ENCODE measurements around the gene SSTR1.
A peak's percentile ranks its signal among the peaks of the same experiment; 100 is the strongest.

SSTR1 gene

GRCh38 chr14:38254571-38255407 lies 47.1 kb downstream of the SSTR1 start:
- peak overlapping the region; percentile 90 for H2BK15ac ChIP-seq (ENCODE audit: low read depth, poor library complexity, severe bottlenecking)
- no peak overlapping the region for H2BK5ac ChIP-seq (ENCODE audit: low read depth, low read length, poor library complexity, severe bottlenecking)
- H3K9ac ChIP-seq (ENCODE audit: low read length), result no peak overlapping the region
- DNase-seq, result no peak
- H3K36me3 ChIP-seq (ENCODE audit: control insufficient read depth in 1 of 2, insufficient read depth in 2 of 2, low read depth in 1 of 2, low read length in 2 of 2), result no peaks in the 10 kb centered on the region
- H3K23ac ChIP-seq (ENCODE audit: low read length in 2 of 2), result peak overlapping the region in 1 of 2 experiments; percentile 43
- peak overlapping the region; percentile 38 to 40 for H2BK12ac ChIP-seq (ENCODE audit: low read length in 2 of 2)
- WGBS, result 21% methylated on average over 44 of the region's 44 CpGs
- H3K14ac ChIP-seq (ENCODE audit: low read length in 2 of 2), result no peak overlapping the region
- H2AK5ac ChIP-seq (ENCODE audit: low read length, severe bottlenecking), result no peak overlapping the region
- H3K4me2 ChIP-seq (ENCODE audit: low read length, poor library complexity, severe bottlenecking), result peak overlapping the region; percentile 76
- H2BK120ac ChIP-seq (ENCODE audit: low read depth, low read length), result peak overlapping the region; percentile 82
- H3K27me3 ChIP-seq (ENCODE audit: control insufficient read depth in 1 of 2, insufficient read depth in 1 of 2, low read length in 2 of 2), result peaks cover 14 to 21% of the 10 kb centered on the region in 2 experiments
- H4K91ac ChIP-seq (ENCODE audit: low read length), result peak overlapping the region; percentile 100
- H3K9me3 ChIP-seq (ENCODE audit: control insufficient read depth, low read length), result no peaks in the 10 kb centered on the region
- peak overlapping the region; percentile 98 for H4K8ac ChIP-seq (ENCODE audit: low read length)
- H3K4ac ChIP-seq (ENCODE audit: low read depth in 1 of 2, low read length in 2 of 2), result peak overlapping the region; percentile 20 to 71
- H3K4me3 ChIP-seq (ENCODE audit: insufficient read depth in 1 of 2, low read depth in 1 of 2, low read length in 2 of 2), result peak overlapping the region in 1 of 2 experiments; percentile 67
- H3K27ac ChIP-seq (ENCODE audit: low read length, poor library complexity, severe bottlenecking), result no peak overlapping the region
- H2AFZ ChIP-seq (ENCODE audit: low read depth, low read length), result no peak overlapping the region
- H3K18ac ChIP-seq (ENCODE audit: low read depth in 1 of 2, low read length in 2 of 2), result peak overlapping the region; percentile 69 to 96
- H3K4me1 ChIP-seq (ENCODE audit: control insufficient read depth, insufficient read depth, low read depth, low read length), result peaks cover 13% of the 10 kb centered on the region
- no peaks in the 10 kb centered on the region for H3K79me1 ChIP-seq (replicated peaks; ENCODE audit: low read length, poor library complexity, severe bottlenecking)

- Histone ChIP-seq H3K14ac (ENCODE audit: low read length in 2 of 2) (peak overlapping the region in 1 of 2 experiments; percentile 1), H2BK15ac (ENCODE audit: low read depth, poor library complexity, severe bottlenecking) (no peak overlapping the region), H2BK120ac (ENCODE audit: low read depth, low read length) (peak overlapping the region; percentile 82), H4K8ac (ENCODE audit: low read length) (peak overlapping the region; percentile 98), H3K4me2 (ENCODE audit: low read length, poor library complexity, severe bottlenecking) (peak overlapping the region; percentile 76), H3K4me3 (ENCODE audit: insufficient read depth in 1 of 2, low read depth in 1 of 2, low read length in 2 of 2) (peak overlapping the region; percentile 40 to 67), H2AK5ac (ENCODE audit: low read length, severe bottlenecking) (no peak overlapping the region), H3K23ac (ENCODE audit: low read length in 2 of 2) (peak overlapping the region in 1 of 2 experiments; percentile 1), H2BK12ac (ENCODE audit: low read length in 2 of 2) (peak overlapping the region in 1 of 2 experiments; percentile 92), H2BK5ac (ENCODE audit: low read depth, low read length, poor library complexity, severe bottlenecking) (no peak overlapping the region), H3K79me1 (replicated peaks; ENCODE audit: low read length, poor library complexity, severe bottlenecking) (no peaks in the 10 kb centered on the region), H2AFZ (ENCODE audit: low read depth, low read length) (peak overlapping the region; percentile 83), H3K27me3 (ENCODE audit: control insufficient read depth in 1 of 2, insufficient read depth in 1 of 2, low read length in 2 of 2) (peaks cover 14 to 21% of the 10 kb centered on the region in 2 experiments), H3K36me3 (ENCODE audit: control insufficient read depth in 1 of 2, insufficient read depth in 2 of 2, low read depth in 1 of 2, low read length in 2 of 2) (no peaks in the 10 kb centered on the region), H3K18ac (ENCODE audit: low read depth in 1 of 2, low read length in 2 of 2) (peak overlapping the region; percentile 93 to 96), H4K91ac (ENCODE audit: low read length) (peak overlapping the region; percentile 100), H3K9ac (ENCODE audit: low read length) (no peak overlapping the region), H3K4me1 (ENCODE audit: control insufficient read depth, insufficient read depth, low read depth, low read length) (peaks cover 13% of the 10 kb centered on the region), H3K9me3 (ENCODE audit: control insufficient read depth, low read length) (no peaks in the 10 kb centered on the region), H3K27ac (ENCODE audit: low read length, poor library complexity, severe bottlenecking) (no peak overlapping the region), H3K4ac (ENCODE audit: low read depth in 1 of 2, low read length in 2 of 2) (peak overlapping the region; percentile 2 to 79)
- peak; percentile 49 for DNase-seq
- whole genome bisulfite sequencing, result 7% methylated on average over 29 of the region's 29 CpGs
Measured at GRCh38 chr14:38255408-38255672, 47.6 kb downstream of the SSTR1 start.

DNA sequence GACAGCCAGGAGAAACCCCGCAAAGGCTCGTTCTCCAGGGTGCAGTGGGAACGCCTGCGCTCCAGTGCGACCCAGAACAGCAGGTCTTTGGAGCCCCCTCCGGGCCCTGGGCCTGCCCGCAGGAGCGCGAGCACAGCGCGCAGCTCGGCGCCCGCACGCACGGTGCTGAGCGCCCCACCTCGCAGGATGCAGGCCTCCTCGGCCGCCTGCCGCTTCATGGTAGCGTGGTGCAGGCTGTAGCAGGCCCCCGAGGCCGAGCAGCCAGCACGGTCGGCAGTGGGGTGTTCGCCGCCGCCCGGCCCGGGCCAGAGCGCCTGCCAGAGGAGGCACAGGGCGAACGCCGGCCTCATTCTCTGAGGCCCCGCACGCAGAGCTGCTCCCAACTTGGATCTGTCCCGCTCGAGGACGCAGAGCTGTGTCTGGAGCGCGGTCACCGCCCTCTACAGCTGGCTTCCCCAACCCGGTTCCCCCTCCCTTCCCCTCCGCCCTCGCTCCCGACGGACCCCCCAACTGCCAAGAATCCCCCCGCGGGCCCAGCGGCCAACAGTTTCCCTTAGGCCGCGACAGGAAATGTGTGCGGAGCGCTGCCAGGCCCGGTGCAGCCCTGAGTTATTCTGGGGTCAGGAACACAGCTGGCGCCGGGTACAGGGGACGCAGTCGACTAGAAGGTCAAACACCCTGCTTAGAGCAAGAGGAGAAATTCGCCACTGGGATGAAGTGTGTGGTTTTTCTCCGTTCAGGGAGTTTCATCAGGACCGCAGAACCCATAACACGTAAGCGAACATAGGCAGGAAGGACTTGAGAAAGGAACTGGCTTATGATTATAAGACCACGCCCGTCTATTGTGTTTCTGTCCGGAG lies 48.2 kb downstream of the SSTR1 start, which contains the start of gene CLEC14A:
Gene CLEC14A, minus strand, starts transcription at position 421 of the 860 bp plus-strand sequence. Its CDS starts 71 bp downstream, at position 350.
- no peak within 1 kb of the TSS for H2AK5ac ChIP-seq (ENCODE audit: low read length, severe bottlenecking)
- peak within 1 kb of the TSS; percentile 20 to 79 for H3K4ac ChIP-seq (ENCODE audit: low read depth in 1 of 2, low read length in 2 of 2)
- peak within 1 kb of the TSS; percentile 33 for H3K9ac ChIP-seq (ENCODE audit: low read length)
- no peaks in the 10 kb centered on the region for H3K9me3 ChIP-seq (ENCODE audit: control insufficient read depth, low read length)
- peak within 1 kb of the TSS; percentile 76 for H3K4me2 ChIP-seq (ENCODE audit: low read length, poor library complexity, severe bottlenecking)
- H3K36me3 ChIP-seq (ENCODE audit: control insufficient read depth in 1 of 2, insufficient read depth in 2 of 2, low read depth in 1 of 2, low read length in 2 of 2), result no peaks in the 10 kb centered on the region
- peaks cover 13% of the 10 kb centered on the region for H3K4me1 ChIP-seq (ENCODE audit: control insufficient read depth, insufficient read depth, low read depth, low read length)
- peak within 1 kb of the TSS in 1 of 2 experiments; percentile 93 for H3K14ac ChIP-seq (ENCODE audit: low read length in 2 of 2)
- H2BK15ac ChIP-seq (ENCODE audit: low read depth, poor library complexity, severe bottlenecking), result peak within 1 kb of the TSS; percentile 90
- H3K79me1 ChIP-seq (replicated peaks; ENCODE audit: low read length, poor library complexity, severe bottlenecking), result no peaks in the 10 kb centered on the region
- peaks cover 14 to 21% of the 10 kb centered on the region in 2 experiments for H3K27me3 ChIP-seq (ENCODE audit: control insufficient read depth in 1 of 2, insufficient read depth in 1 of 2, low read length in 2 of 2)
- peak within 1 kb of the TSS; percentile 40 to 67 for H3K4me3 ChIP-seq (ENCODE audit: insufficient read depth in 1 of 2, low read depth in 1 of 2, low read length in 2 of 2)
- 19% methylated on average over 66 of the region's 68 CpGs for WGBS
- peak; percentile 86 for DNase-seq
- peak within 1 kb of the TSS; percentile 38 to 92 for H2BK12ac ChIP-seq (ENCODE audit: low read length in 2 of 2)
- H2AFZ ChIP-seq (ENCODE audit: low read depth, low read length), result peak within 1 kb of the TSS; percentile 83
- peak within 1 kb of the TSS; percentile 93 to 96 for H3K18ac ChIP-seq (ENCODE audit: low read depth in 1 of 2, low read length in 2 of 2)
- peak within 1 kb of the TSS; percentile 98 for H4K8ac ChIP-seq (ENCODE audit: low read length)
- H2BK120ac ChIP-seq (ENCODE audit: low read depth, low read length), result peak within 1 kb of the TSS; percentile 82
- H3K23ac ChIP-seq (ENCODE audit: low read length in 2 of 2), result peak within 1 kb of the TSS; percentile 2 to 73
- H4K91ac ChIP-seq (ENCODE audit: low read length), result peak within 1 kb of the TSS; percentile 100
- H3K27ac ChIP-seq (ENCODE audit: low read length, poor library complexity, severe bottlenecking), result no peak within 1 kb of the TSS
- no peak within 1 kb of the TSS for H2BK5ac ChIP-seq (ENCODE audit: low read depth, low read length, poor library complexity, severe bottlenecking)

GRCh38 chr14:38256533-38256840 lies 48.8 kb downstream of the SSTR1 start:
- peaks cover 13% of the 10 kb centered on the region for H3K4me1 ChIP-seq (ENCODE audit: control insufficient read depth, insufficient read depth, low read depth, low read length)
- H3K4ac ChIP-seq (ENCODE audit: low read depth in 1 of 2, low read length in 2 of 2), result no peak overlapping the region
- H3K27ac ChIP-seq (ENCODE audit: low read length, poor library complexity, severe bottlenecking), result no peak overlapping the region
- no peak overlapping the region for H4K8ac ChIP-seq (ENCODE audit: low read length)
- peak overlapping the region in 1 of 2 experiments; percentile 41 for H3K18ac ChIP-seq (ENCODE audit: low read depth in 1 of 2, low read length in 2 of 2)
- H3K9ac ChIP-seq (ENCODE audit: low read length), result peak overlapping the region; percentile 33
- no peaks in the 10 kb centered on the region for H3K79me1 ChIP-seq (replicated peaks; ENCODE audit: low read length, poor library complexity, severe bottlenecking)
- H2BK120ac ChIP-seq (ENCODE audit: low read depth, low read length), result no peak overlapping the region
- 49% methylated on average over 3 of the region's 5 CpGs for WGBS
- no peaks in the 10 kb centered on the region for H3K36me3 ChIP-seq (ENCODE audit: control insufficient read depth in 1 of 2, insufficient read depth in 2 of 2, low read depth in 1 of 2, low read length in 2 of 2)
- no peak overlapping the region for H2BK12ac ChIP-seq (ENCODE audit: low read length in 2 of 2)
- H3K27me3 ChIP-seq (ENCODE audit: control insufficient read depth in 1 of 2, insufficient read depth in 1 of 2, low read length in 2 of 2), result peaks cover 14 to 21% of the 10 kb centered on the region in 2 experiments
- no peak overlapping the region for H2AFZ ChIP-seq (ENCODE audit: low read depth, low read length)
- H3K4me2 ChIP-seq (ENCODE audit: low read length, poor library complexity, severe bottlenecking), result no peak overlapping the region
- DNase-seq, result no peak
- H3K9me3 ChIP-seq (ENCODE audit: control insufficient read depth, low read length), result no peaks in the 10 kb centered on the region
- peak overlapping the region in 1 of 2 experiments; percentile 67 for H3K4me3 ChIP-seq (ENCODE audit: insufficient read depth in 1 of 2, low read depth in 1 of 2, low read length in 2 of 2)
- no peak overlapping the region for H4K91ac ChIP-seq (ENCODE audit: low read length)
- H2BK5ac ChIP-seq (ENCODE audit: low read depth, low read length, poor library complexity, severe bottlenecking), result no peak overlapping the region
- no peak overlapping the region for H2BK15ac ChIP-seq (ENCODE audit: low read depth, poor library complexity, severe bottlenecking)
- no peak overlapping the region for H2AK5ac ChIP-seq (ENCODE audit: low read length, severe bottlenecking)
- no peak overlapping the region for H3K14ac ChIP-seq (ENCODE audit: low read length in 2 of 2)
- no peak overlapping the region for H3K23ac ChIP-seq (ENCODE audit: low read length in 2 of 2)
